Activated B cell treated with CpG ODN at 0.5 μM for 24 hours (primary cell): ENCODE measurements around the gene HAPSTR1. TPM values are rescaled to one million over a fixed set of nuclear protein-coding genes. Genes with fewer than 3 reads are reported as not detected.
"Not testable (repeated sequence)": the region's sequence is repeated elsewhere in the genome, so short reads cannot be mapped to it uniquely, and the experiment has no call there.

Experiments used
- ATAC-seq: fragments of 200-7000 bp; cut with Tn5 transposase; one replicate; pipeline ENCODE4 v1.10.0; 2021; ENCODE audit warnings: low read depth, mild to moderate bottlenecking, moderate library complexity
- CTCF ChIA-PET: fragments of 350-600 bp; sonication (Branson Sonifier 250); formaldehyde crosslinking; loops from one replicate; lab custom pipeline; 2021; ENCODE audit warnings: antibody characterized with exemption; lab: Charles Lee
- POLR2A ChIA-PET: fragments of 350-600 bp; sonication (Branson Sonifier 250); formaldehyde crosslinking; loops from one replicate; lab custom pipeline; 2021; ENCODE audit warnings: antibody characterized with exemption; lab: Charles Lee
- DNase-seq: peaks from one replicate; pipeline ENCODE4 v3.0.0; 2022
- H3K27ac Mint-ChIP-seq: one replicate; pipeline ENCODE4 v1.8.0; 2020; ENCODE audit warnings: mixed read lengths
- H3K27me3 Mint-ChIP-seq: one replicate; pipeline ENCODE4 v1.8.0; 2021; ENCODE audit warnings: mixed read lengths
- H3K36me3 Mint-ChIP-seq: one replicate; pipeline ENCODE4 v1.8.0; 2021; ENCODE audit warnings: low read depth, mixed read lengths
- H3K4me1 Mint-ChIP-seq: one replicate; pipeline ENCODE4 v1.8.0; 2021; ENCODE audit warnings: mixed read lengths
- H3K4me3 Mint-ChIP-seq: one replicate; pipeline ENCODE4 v1.8.0; 2020; ENCODE audit warnings: mild to moderate bottlenecking, mixed read lengths
- H3K9me3 Mint-ChIP-seq: one replicate; pipeline ENCODE4 v1.8.0; 2020; ENCODE audit warnings: mixed read lengths
- intact Hi-C: fragments of 100-400 bp; cut with micrococcal nuclease; formaldehyde crosslinking; loops from one replicate; pipeline ENCODE4 v1.15.1; 2024
- total RNA-seq: library from RNA; stranded (reverse); gene quantifications from 2 replicates; pipeline ENCODE4 v1.2.3, GENCODE V29; 2022
- TF ChIP-seq, protein P1 (sequence below): fragments of 200-600 bp; IDR thresholded peaks from one replicate; pipeline ENCODE4 v1.8.0; 2022; ENCODE audit warnings: antibody characterized with exemption, mild to moderate bottlenecking

The HAPSTR1 gene
- total RNA-seq, 1 donor from 2014 or later = 85.6 TPM

DNA sequence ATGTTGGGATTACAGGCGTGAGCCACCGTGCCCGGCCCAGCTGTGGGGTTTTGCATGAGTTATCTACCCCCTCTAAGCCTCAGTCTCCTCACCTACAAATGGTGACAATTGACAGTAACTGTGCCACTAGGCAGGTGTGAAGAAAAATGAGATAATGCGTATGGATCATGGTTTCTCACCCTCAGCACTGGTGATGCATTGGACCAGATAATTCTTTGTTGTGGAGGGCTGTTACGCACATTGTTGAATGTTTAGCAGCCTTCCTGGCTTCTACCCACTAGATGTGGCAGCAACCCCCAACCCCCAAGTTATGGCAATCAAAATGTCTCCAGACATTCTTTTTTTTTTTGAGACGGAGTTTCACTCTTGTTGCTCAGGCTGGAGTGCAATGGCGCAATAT lies 9.0 kb upstream of the HAPSTR1 start:
- ATAC-seq = no peak
- ChIA-PET CTCF (no interaction called here), POLR2A (interaction anchor here (6.3 kb wide), 1 partner anchor 9 kb away, joined by 145 read pairs; the partner anchor contains the start of gene HAPSTR1)
- H3K4me3 Mint-ChIP-seq = no peak overlapping the region
- H3K4me1 Mint-ChIP-seq = peaks cover 17% of the 10 kb centered on the region
- H3K27ac Mint-ChIP-seq = no peak overlapping the region
- intact Hi-C loops = no loop called here
- TF ChIP-seq, protein P1, sequence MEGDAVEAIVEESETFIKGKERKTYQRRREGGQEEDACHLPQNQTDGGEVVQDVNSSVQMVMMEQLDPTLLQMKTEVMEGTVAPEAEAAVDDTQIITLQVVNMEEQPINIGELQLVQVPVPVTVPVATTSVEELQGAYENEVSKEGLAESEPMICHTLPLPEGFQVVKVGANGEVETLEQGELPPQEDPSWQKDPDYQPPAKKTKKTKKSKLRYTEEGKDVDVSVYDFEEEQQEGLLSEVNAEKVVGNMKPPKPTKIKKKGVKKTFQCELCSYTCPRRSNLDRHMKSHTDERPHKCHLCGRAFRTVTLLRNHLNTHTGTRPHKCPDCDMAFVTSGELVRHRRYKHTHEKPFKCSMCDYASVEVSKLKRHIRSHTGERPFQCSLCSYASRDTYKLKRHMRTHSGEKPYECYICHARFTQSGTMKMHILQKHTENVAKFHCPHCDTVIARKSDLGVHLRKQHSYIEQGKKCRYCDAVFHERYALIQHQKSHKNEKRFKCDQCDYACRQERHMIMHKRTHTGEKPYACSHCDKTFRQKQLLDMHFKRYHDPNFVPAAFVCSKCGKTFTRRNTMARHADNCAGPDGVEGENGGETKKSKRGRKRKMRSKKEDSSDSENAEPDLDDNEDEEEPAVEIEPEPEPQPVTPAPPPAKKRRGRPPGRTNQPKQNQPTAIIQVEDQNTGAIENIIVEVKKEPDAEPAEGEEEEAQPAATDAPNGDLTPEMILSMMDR = no peak
- peaks cover 2% of the 10 kb centered on the region for H3K9me3 Mint-ChIP-seq
- no peak for DNase-seq
- H3K27me3 Mint-ChIP-seq = no peaks in the 10 kb centered on the region
- H3K36me3 Mint-ChIP-seq = peaks cover 6% of the 10 kb centered on the region

DNA sequence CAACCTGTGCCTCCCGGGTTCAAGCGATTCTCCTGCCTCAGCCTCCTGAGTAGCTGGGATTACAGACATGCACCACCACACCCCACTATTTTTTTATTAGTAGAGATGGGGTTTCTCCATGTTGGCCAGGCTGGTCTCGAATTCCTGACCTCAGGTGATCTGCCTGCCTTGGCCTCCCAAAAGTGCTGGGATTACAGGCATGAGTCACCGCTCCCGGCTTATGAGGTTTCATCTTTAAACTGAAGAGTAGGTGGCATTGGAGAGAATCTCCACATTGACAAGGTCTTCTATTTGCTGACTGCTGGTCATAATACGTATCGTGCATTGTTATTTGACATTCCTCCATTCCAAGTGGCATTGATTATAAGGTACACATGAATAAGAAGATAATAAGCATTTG lies 3.7 kb upstream of the HAPSTR1 start:
- ATAC-seq, H3K4me3 Mint-ChIP-seq, H3K9me3 Mint-ChIP-seq, DNase-seq, H3K27me3 Mint-ChIP-seq, H3K27ac Mint-ChIP-seq, intact Hi-C loops, H3K36me3 Mint-ChIP-seq, POLR2A ChIA-PET: not testable (repeated sequence)
- CTCF ChIA-PET = interaction anchor here (1.1 kb wide), 1 partner anchor 12 kb away, joined by 4 read pairs; no protein-coding TSS in a partner anchor
- H3K4me1 Mint-ChIP-seq = peaks cover 18% of the 10 kb centered on the region

DNA sequence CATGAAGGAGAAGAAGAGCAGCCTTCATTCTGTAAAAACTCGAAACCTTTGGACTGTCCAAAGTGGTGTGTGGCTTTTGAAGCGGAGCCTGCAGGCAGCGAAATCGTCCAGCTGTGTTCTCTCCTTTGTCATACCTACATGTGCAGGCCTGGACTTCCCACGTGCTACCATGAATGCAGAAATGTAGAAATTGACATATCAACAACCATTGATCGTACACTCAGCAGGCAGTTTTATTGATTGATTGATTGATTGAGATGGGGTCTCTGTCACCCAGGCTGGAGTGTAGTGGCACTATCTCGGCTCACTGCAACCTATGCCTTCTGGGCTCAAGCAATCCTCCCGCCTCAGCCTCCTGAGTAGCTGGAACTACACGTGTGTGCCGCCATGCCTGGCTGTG lies 2.6 kb upstream of the HAPSTR1 start:
- TF ChIP-seq, protein P1 = no peak
- ChIA-PET POLR2A (interaction anchor here (1.0 to 1.4 kb wide), 2 partner anchors 10 to 11 kb away, joined by 3 to 5 read pairs; no protein-coding TSS in a partner anchor), CTCF (no interaction called here)
- ATAC-seq (no peak), DNase-seq (no peak)
- H3K27ac Mint-ChIP-seq = no peak overlapping the region
- peaks cover 29% of the 10 kb centered on the region for H3K4me1 Mint-ChIP-seq
- H3K36me3 Mint-ChIP-seq = peaks cover 14% of the 10 kb centered on the region
- no peaks in the 10 kb centered on the region for H3K9me3 Mint-ChIP-seq
- intact Hi-C loops = no loop called here
- H3K27me3 Mint-ChIP-seq = no peaks in the 10 kb centered on the region
- H3K4me3 Mint-ChIP-seq = no peak overlapping the region

DNA sequence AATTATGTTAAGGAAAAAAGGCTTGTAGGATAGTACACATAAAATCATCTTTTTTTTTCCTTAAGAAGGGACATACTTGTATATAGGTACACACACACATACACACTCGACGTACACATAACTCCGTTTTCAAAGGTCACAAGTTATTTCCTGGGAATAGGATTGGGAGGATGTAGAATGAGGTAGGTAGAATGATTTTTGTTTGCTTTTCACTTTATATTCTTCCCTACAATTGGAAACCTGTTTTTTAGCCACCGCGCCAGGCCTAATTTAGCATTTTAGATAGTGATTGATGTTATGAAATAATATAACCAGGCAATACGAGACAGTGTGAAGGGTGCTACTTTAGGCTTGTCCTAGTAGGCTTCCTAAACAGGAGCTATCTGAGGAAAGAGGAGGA lies 1.8 kb upstream of the HAPSTR1 start:
- no peaks in the 10 kb centered on the region for H3K9me3 Mint-ChIP-seq
- TF ChIP-seq, protein P1 = no peak
- peak overlapping the region; percentile 88 for H3K4me3 Mint-ChIP-seq
- H3K27me3 Mint-ChIP-seq = no peaks in the 10 kb centered on the region
- ATAC-seq (no peak), DNase-seq (no peak)
- ChIA-PET POLR2A (interaction anchor here (0.8 to 4.5 kb wide), 4 partner anchors 10 to 469 kb away, joined by 3 to 145 read pairs (median 32); partner anchors contain the start of gene METTL22), CTCF (interaction anchor here (1.2 kb wide), 1 partner anchor 11 kb away, joined by 4 read pairs; no protein-coding TSS in a partner anchor)
- peaks cover 20% of the 10 kb centered on the region for H3K36me3 Mint-ChIP-seq
- intact Hi-C loops = loop anchor here (2.0 to 5.0 kb wide), 6 partner anchors 35 to 1783 kb away; no protein-coding TSS in a partner anchor
- H3K4me1 Mint-ChIP-seq = peaks cover 36% of the 10 kb centered on the region
- H3K27ac Mint-ChIP-seq = peak overlapping the region; percentile 67

DNA sequence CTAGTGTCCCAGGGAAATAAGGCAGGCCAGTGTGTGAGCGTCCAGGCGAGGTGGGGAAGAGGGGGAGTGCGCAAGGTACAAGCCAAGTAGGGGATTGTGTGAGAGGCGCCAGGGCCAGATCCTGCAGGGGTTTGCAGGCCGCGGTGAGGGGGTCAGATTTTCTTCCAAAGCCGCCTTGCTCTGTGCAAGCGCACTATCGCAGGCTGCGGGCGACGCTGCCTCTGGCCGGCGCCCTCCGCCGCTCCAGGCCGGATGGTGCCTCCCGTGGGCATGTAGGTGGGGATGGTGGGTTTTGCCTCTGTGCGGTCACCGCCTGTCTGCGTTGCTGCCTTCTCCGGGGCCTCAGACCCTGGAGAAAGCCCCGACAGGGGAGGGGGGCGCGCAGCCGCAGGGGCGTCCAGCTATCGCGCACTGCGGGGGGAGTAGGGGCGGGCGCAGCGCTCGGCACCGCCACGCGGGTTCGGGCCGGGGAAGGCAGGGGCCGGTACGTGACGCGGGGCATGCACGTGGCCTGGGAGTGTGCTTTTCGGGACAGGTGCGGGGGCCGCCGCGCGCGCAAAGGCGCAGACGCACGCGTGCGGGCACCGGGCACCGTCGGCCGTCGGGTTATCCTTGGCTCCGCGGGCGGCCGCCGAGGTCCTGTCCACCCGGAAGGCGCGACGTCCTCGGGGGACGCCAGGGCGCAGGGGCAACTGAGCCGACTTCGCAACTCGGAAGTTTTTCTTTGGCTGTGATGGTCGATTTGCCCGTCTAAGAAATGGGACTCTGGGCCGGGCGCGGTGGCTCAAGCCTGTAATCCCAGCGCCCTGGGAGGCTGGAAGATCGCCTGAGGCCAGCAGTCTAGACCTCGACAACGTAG lies 1.1 kb upstream of the HAPSTR1 start:
- no peaks in the 10 kb centered on the region for H3K27me3 Mint-ChIP-seq
- TF ChIP-seq, protein P1 = no peak
- no peak for ATAC-seq
- peak; percentile 58 for DNase-seq
- CTCF ChIA-PET = interaction anchor here (0.8 to 1.3 kb wide), 3 partner anchors 11 to 199 kb away, joined by 3 to 7 read pairs (median 4); no protein-coding TSS in a partner anchor
- H3K27ac Mint-ChIP-seq = peak overlapping the region; percentile 95
- H3K9me3 Mint-ChIP-seq = no peaks in the 10 kb centered on the region
- H3K4me1 Mint-ChIP-seq = peaks cover 43% of the 10 kb centered on the region
- intact Hi-C loops = loop anchor here (2.0 to 5.0 kb wide), 6 partner anchors 34 to 1782 kb away; no protein-coding TSS in a partner anchor
- POLR2A ChIA-PET = interaction anchor here (0.7 to 4.5 kb wide), 22 partner anchors 11 to 1789 kb away, joined by 3 to 145 read pairs (median 10); partner anchors contain the start of genes CARHSP1, METTL22 and USP7
- peak overlapping the region; percentile 88 for H3K4me3 Mint-ChIP-seq
- H3K36me3 Mint-ChIP-seq = peaks cover 24% of the 10 kb centered on the region
